GM19395 (cell line): Measurements from ENCODE around the gene ATOH7.
"Not testable (repeated sequence)": the region's sequence is repeated elsewhere in the genome, so short reads cannot be mapped to it uniquely, and the experiment has no call there.

Source experiments
- ATAC-seq: cut with Tn5 transposase; IDR thresholded peaks from one replicate; pipeline ENCODE4 v1.9.1; 2021; ENCODE audit warnings: mild to moderate bottlenecking, moderate library complexity; ENCODE audit not compliant: unreplicated experiment

ATOH7 gene

GRCh38 chr10:68238371-68238770 lies 6.5 kb upstream of the ATOH7 start:
- ATAC-seq, result no peak

GRCh38 chr10:68237173-68237572 lies 5.3 kb upstream of the ATOH7 start:
- ATAC-seq, result no peak

DNA sequence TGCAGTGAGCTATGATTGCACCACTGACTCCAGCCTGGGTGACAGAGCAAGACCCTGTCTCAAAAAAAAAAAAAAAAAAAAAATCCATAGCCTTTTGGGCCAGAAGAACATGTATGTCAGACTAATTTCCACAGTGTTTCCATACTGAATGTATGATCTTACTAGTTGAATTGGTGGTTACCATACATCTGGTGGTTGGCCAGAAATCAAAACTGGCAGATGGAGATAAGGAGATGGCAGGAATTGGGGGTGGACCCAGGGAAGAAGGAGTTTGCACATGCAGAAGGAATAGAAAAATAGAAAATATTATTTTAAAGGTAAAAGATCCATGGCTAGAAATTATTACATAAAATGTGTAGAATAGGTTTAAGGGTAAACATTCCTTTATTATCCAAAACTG lies 3.7 kb upstream of the ATOH7 start:
- no peak for ATAC-seq

GRCh38 chr10:68235111-68235510 lies 3.2 kb upstream of the ATOH7 start:
- ATAC-seq, result no peak

DNA sequence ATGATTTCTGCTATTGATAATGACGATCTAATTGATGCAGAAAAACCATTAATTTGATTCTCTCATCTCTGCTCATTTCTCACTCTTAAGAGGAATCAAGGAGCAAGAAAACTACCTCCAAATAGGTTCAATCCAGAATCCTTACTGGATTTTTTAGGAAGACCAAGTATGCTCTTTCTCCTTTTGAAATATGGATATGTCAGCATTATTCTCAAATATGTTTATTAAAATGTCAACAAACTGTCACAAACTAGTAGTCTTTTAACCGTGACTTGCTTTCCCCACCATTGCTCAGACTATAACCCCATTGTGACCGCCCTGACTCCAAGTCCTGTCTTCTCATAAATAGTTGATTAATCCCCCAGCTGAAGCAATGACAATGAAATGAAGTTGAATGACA lies 1.1 kb upstream of the ATOH7 start:
- ATAC-seq, result no peak

GRCh38 chr10:68231106-68231816 lies 652 bp downstream of the ATOH7 start:
- ATAC-seq, result peak; percentile 96

GRCh38 chr10:68230268-68230667 lies 1.6 kb downstream of the ATOH7 start:
- ATAC-seq, result no peak

DNA sequence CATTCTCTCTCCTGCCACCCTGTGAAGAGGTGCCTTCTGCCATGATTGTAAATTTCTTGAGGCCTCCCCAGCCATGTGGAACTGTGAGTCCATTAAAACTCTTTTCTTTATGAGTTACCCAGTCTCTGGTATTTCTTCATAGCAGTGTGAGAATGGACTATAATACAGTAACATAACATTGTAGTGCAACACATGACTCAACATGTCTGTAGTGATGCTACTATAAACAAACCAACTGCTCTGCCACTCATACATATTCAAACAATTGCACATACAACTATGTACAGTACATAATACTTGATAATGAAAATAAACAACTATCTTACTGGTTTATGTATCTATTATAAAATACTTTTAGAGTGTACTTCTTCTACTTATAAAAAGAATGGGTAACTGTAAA lies 7.1 kb downstream of the ATOH7 start:
- ATAC-seq, result no peak

GRCh38 chr10:68223535-68224165 lies 8.3 kb downstream of the ATOH7 start:
- no peak for ATAC-seq

- no peak for ATAC-seq
These were observed 9.5 kb downstream of the ATOH7 start for GRCh38 chr10:68222391-68222790.

DNA sequence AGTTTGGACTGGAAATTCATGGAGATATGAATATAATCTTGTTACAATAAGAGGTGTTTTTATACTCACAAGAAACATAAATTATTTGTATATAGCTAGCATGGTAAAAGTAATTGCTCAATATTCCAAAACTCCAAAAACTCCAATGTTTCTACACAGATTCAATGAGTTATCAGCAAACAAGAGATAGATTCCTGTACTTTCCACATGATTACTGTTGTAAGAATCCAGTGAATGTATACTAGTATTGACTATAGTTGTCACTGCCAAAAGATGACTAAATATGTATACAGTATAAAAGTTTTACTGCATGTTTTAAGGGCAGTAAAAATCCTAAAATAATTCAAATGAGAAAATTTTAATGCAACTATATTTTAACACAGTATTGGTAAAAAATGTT lies 10.7 kb downstream of the ATOH7 start:
- ATAC-seq, result no peak

DNA sequence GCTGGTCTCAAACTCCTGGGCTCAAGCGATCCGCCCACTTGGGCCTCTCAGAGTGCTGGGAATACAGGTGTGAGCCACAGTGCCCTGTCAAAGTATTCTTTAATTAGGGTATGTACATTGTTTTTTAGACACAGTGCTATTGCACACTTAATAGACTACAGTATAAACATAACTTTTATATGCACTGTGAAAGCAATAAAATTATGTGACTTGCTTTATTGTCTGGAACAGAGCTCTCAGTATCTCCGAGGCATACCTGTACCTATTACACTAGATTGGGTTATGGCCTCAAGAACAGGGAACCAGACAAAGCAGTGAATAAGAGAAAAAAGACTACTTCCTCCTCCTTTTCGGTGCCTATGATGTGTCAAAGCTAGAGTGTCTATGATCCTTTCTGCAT lies 13.1 kb downstream of the ATOH7 start:
- no peak for ATAC-seq

DNA sequence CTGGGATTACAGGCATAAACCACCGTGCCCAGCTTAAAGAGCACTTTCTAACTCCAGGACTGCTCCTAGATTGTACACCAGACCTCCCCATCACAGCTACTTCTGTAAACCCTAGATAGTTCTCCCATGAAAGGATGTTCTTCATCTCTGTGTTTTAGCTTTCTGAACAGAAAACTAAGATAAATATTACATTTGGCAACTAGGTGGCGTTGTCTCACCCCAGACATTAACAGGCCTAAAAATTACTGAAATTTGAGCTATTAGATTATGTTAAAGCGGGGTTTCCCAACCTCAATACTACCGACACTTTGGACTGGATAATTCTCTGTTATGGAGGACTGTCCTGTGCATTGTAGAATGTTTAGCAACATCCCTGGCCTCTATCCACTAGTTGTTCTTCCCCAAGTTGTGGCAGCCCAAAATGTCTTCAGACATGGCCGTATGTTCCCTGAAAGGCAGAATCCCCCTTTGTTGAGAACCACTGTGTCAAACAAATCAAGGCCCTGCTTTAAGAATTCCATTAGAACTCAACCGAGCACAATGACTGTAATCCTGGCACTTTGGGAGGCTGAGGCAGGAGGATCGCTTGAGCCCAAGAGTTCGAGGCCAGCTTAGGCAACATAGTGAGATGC lies 19.1 kb downstream of the ATOH7 start:
- no peak for ATAC-seq

- ATAC-seq, result no peak
These were observed 20.2 kb downstream of the ATOH7 start for GRCh38 chr10:68211669-68212068.

- peak; percentile 66 for ATAC-seq
These were observed 23.4 kb downstream of the ATOH7 start for GRCh38 chr10:68208424-68209042.

- ATAC-seq, result no peak
These were observed 29.0 kb downstream of the ATOH7 start for GRCh38 chr10:68202960-68203353.

DNA sequence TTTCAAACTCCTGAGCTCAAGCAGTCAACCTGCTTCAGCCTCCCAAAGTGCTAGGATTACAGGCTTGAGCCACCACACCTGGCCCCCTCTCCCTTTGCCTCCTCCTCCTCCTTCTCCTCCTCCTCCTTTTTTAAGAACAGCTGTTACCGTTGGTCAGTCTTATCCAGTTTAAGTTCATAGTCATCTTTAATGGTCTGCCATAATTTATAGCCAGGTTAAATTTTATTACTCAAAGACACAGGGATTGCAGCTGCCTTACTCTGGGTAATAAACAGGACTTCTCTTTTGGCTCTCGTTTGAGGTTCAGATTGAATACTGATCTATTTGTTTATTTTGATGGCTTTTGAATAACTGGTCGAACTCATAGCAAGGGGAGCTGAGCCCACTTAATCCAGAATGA lies 35.2 kb downstream of the ATOH7 start:
- no peak for ATAC-seq

DNA sequence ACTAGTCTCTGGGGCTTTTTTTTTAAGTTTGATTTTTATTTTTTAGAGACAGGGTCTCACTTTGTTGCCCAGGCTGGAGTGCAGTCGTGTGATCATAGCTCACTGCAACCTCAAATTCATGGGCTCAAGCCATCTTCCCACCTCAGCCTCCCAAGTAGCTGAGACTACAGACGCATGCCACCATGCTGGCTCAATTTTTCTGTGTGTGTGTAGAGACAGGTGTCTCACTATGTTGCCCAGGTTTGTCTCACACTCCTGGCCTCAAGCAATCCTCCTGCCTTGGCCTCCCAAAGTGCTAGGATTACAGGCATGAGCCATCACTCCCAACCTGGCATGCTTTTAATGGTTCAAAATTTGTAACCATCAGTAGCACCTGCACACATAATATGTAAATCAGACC lies 36.1 kb downstream of the ATOH7 start:
- ATAC-seq, result not testable (repeated sequence)

DNA sequence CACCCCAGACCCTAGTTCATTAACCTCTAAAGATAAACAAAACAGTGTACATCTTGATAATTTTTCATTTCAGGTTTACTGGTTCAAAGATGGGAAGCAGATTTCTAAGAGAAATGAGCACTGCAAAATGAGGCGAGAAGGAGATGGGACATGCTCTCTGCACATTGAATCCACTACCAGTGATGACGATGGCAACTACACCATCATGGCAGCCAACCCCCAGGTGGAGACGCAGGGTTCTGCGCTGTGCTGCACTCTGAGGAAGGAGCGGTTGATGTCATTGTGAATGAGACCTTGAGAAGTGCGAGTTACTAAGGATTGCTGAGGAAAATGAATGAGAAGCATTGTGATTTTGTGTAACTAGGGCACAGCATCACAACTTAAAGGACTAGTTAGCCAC lies 37.6 kb downstream of the ATOH7 start:
- no peak for ATAC-seq

DNA sequence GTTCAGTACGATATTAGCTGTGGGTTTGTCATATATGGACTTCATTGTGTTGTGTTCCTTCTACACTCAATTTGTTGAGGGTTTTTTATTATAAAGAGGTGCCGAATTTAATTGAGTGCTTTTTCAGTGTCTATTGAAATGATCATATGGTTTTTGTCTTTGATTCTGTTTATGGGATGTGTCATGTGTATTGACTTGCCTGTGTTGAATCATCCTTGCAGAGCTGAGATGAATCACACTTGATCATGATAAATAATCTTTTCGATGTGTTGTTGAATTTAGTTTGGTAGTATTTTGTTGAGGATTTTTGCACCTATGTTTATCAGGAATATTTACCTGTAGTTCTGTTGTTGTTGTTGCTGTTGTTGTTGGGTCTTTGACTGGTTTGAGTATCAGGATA lies 39.8 kb downstream of the ATOH7 start:
- no peak for ATAC-seq

- ATAC-seq, result no peak
These were observed 43.1 kb downstream of the ATOH7 start for GRCh38 chr10:68188835-68189234.

DNA sequence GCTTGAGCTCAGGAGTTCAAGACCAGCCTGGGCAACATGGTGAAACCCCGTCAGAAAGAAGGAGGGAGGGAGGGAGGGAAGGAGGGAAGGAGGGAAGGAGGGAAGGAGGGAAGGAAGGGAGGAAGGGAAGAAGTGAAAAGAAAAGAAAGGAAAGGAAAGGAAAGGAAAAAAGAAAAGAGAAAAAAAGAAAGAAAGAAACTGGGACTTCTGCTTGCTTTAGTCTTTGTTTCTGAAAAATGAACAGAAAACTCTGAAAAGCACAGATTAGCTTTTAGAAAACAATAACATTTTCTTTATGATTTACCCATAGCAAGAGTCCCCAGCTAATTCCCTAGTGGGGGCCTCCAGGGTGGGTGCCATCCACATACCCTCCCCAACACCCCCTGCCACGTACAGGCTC lies 46.8 kb downstream of the ATOH7 start:
- no peak for ATAC-seq
